NCI-H2196 (cell line): ENCODE measurements around the gene NUBP2.

Experiments
- DNase-seq: peaks from one replicate; lab custom pipeline; 2025; ENCODE audit not compliant: unreplicated experiment; lab: John Stamatoyannopoulos, UW

The NUBP2 gene

GRCh38 chr16:1771188-1771863, 11.4 kb upstream of the NUBP2 start, which contains the start of gene NME3:
TSS of gene NME3 (minus strand) at chr16:1771543. CDS start at chr16:1771534, 9 bp downstream.
- DNase-seq = peak; percentile 66

DNA sequence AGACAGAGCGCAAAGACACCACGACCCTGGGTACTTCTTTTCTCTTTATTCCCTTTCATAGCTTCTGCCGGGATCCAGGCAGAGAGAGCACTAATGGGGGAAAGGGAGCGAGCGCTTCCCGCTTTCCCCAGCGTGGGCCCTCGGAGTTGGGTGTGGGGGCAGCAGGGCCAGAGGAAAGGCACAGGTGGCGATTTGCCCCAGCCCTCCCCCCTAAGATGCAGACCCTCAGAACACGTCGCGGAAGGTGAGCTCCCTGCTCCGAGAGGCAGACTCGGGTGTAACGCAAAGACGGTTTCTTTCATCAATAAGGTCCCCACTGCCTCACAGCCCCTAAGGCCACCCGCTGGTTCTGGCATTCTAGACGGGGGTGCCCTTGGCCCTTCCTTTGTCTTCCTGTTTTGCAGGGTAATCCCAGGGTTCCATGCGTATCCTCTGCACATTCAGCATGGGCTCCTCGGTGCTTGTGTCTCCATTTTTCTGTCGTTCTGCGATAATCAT, 10.8 kb upstream of the NUBP2 start:
- DNase-seq = no peak

DNA sequence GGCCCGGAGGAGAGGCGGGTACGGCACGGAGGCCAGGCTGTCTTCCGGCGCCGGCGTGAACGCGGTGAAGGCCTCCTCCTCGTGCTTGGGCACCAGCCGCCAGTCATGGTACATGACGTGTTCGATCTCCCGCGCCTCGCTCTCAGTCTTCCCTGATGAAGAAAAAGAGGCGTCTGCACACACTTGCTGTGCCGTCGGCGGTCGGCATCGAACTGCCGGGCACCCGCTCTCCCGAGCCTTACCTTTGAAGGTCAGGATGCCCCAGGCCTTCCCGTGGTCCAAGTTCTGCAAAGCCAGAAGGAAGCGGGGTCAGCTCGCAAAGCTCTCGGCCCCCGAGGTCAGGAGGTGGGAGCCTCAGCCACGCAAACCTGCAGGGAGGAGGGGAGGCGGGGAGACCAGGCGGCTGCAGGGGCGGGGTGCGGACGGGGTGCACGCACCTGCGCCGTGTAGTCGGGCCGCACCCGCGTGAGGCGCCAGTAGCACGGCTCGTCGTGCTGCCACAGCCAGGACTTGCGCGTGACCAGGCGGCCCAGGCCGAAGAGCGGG, 10.3 kb upstream of the NUBP2 start, which contains the start of gene EME2:
Gene EME2, plus strand, starts transcription at position 449 of the 546 bp plus-strand sequence. CDS start 418 bp downstream, outside the sequence.
- no peak for DNase-seq

DNA sequence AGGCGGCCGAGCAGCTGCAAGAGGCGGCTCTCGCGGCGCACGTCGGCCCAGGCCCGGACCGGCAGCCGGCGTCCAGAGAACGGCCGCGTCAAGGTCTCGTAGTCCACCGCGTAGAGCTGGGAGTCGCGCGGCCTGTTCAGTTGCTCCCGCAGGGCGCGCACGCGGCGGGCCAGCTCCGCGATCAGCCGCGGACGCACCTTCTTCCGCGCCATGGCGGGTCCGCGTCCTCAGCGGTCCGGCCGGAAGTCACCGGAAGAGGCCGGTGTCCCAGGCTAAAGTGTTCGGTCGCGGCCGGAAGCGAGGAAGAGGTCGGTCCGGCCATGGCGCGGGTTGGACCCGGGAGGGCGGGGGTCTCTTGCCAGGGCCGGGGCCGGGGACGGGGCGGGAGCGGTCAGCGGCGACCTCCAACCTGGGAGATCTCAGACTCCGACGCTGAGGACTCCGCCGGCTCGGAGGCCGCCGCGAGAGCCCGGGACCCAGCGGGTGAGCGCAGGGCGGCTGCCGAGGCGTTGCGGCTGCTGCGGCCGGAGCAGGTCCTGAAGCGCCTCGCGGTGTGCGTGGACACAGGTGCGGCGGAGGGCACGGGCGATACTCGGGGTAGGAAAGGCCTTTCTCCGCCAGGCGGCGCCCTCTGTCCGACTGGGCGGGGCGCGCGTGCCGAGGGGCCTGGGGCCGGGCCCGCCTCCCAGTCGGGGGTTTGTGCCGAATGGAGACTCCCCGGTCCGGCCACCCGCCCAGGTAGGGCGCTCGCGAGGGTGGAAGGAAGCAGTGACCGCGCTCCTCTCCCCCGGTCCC, 9.7 kb upstream of the NUBP2 start, which contains the start of gene MRPS34:
Gene MRPS34, minus strand, starts transcription at position 227 of the 795 bp plus-strand sequence. Its CDS starts 15 bp downstream, at position 212.
- peak; percentile 87 for DNase-seq

- DNase-seq = no peak
Measured at GRCh38 chr16:1773703-1774447, 8.9 kb upstream of the NUBP2 start.

DNA sequence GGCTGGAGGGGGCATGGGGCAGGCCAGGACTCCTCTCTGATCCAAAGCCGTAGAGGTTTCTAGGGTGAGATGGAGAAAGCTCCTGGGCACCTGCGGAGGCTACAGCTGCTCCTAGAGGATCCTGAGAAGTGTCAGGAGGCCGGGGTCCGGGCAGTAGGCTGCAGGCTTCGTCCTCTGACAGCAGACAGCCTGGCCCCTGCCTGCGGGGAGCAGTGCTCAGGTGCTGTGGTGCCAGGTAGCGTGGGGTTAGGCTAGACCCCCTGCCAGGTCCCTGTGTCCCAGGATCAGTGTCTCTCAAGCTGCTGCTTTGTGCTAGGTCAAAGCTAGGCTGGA, 8.3 kb upstream of the NUBP2 start:
- no peak for DNase-seq

- DNase-seq = no peak
Measured at GRCh38 chr16:1775006-1775845, 7.5 kb upstream of the NUBP2 start.

- no peak for DNase-seq
Measured at GRCh38 chr16:1775846-1776671, 6.7 kb upstream of the NUBP2 start.

DNA sequence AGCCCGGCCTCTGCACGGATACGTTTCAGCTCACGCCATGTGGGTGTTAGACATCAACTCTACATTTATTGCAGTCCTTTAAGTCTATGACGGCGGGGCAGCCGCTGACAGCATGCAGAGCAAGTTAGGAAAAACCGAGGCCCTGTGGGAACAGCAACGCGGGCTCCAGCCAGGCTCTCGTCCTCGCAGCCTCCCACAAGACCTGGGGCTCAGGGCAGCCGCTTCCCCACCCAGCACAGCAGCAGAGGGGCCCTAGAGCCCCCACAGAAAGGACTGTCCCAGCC, 6.1 kb upstream of the NUBP2 start:
- DNase-seq = no peak

DNA sequence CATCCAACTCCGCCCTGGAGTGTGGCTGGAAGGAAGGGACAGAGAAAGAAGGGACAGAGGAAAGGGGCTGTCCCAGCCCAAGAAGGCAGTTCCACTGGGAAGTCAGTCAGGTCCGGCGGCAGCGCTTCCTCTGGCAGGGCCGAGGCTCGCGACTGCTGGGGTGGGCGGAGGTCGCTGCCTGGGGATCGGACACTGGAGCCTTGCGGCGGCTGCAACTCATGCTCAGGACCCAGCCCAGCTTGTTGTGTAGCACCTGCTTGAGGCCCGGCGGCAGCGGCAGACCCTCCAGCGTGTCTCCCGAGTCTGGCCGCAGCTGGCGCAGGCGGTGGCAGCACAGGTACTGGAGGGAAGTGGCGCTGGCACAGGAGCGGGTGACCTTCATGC, 5.8 kb upstream of the NUBP2 start:
- no peak for DNase-seq

GRCh38 chr16:1777375-1778199, 5.2 kb upstream of the NUBP2 start:
- no peak for DNase-seq

GRCh38 chr16:1778200-1779179, 4.3 kb upstream of the NUBP2 start:
- DNase-seq = no peak

DNA sequence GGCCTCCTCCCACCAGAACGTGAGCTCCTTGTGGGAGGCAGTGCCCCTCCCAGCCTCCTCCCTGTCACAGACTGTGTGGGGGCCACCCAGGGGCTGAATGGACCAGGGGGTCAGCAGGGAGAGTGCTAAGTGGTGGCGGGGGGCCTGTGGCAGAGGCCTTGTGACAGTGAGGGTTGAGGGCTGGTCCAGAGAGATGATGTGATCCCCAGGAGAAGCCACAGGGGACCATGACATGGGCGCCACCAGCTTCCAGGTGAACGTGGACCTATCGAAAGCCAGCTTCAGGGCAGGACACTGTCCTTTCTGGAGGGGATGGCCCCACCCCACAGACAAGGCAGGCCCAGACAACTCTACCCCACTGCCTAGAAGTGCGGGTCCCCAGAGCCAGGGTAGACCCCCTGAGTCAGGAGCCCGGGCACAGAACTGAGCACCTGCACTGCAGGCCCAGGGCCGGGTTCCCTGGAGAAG, 3.5 kb upstream of the NUBP2 start:
- DNase-seq = no peak

DNA sequence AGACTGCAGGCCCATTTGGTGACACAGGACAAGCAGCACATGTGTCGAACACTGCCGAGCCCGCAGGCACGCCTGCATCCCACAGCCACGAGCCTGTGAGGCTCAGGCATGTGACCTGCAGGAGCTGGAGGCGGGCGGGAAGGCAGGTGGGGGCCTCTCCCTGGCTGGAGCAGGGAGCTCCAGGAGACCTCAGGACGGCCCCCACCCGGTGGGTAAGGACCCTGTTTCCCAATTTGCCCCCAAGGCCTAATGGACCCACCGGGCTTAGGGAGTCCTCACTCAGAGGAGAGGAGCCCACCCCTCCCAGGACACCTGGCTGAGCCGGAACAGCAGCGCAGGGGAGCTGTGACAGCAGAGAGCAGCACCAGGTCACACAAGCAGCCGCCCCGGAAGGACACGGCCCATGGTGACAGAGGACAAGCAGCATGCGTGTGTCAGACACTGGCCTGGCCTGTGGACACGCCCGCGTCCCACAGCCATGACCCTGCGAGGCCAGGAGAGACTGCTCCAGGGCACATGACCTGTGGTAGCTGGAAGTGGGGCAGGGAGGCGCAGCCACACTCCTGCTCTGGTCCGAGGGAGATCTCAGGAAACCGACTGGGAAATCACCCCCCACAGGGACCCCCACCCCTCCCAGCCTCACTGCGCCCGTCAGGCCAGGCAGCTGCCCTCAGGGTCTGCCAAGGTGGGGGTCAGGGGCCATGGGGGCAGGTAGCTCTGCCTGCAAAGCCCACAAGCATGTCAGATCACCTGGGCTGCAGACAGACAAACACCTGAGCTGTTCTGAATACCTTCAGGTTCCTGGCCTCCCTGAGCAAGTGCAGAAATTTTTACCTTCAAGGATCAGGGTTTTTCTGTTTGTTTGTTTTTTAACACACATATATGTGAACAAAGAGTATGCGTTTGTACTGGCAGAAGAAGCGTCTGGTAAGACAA, 2.8 kb upstream of the NUBP2 start:
- DNase-seq = no peak

- DNase-seq = no peak
Measured at GRCh38 chr16:1780677-1781072, 2.1 kb upstream of the NUBP2 start.

GRCh38 chr16:1781254-1781653, 1.5 kb upstream of the NUBP2 start:
- no peak for DNase-seq
